CD14-positive monocyte (primary cell): ENCODE results near the gene BCOR. TPM values are rescaled to one million over a fixed set of nuclear protein-coding genes. Genes with fewer than 3 reads are reported as not detected.

Experiments used
- DNase-seq, 3 donors: peaks; one replicate each; pipeline ENCODE4 v3.0.0-alpha.2; 2011 to 2022
- H2AFZ ChIP-seq: 2 replicates; pipeline ENCODE4 v1.6.0; 2012; ENCODE audit warnings: mild to moderate bottlenecking, low read depth, low read length, inconsistent platforms; ENCODE audit not compliant: insufficient read depth, poor library complexity, severe bottlenecking
- H3K27ac ChIP-seq, 2 donors: 1 replicate in 1 of 2; 2 replicates in 1 of 2; pipeline ENCODE4 v1.5.1; 2012 to 2013; ENCODE audit warnings: low read length in 2 of 2, control low read depth in 1 of 2, inconsistent platforms in 1 of 2, low read depth in 1 of 2, mild to moderate bottlenecking in 1 of 2
- H3K27me3 ChIP-seq, 2 donors: one replicate each; pipeline versions ENCODE4 v1.6.0 to v1.6.1; 2011 to 2013; ENCODE audit warnings: low read length in 2 of 2; ENCODE audit not compliant: control insufficient read depth in 2 of 2, insufficient read depth in 2 of 2
- H3K36me3 ChIP-seq, 2 donors: replicated peaks in 1 of 2; 1 replicate in 1 of 2; 2 replicates in 1 of 2; pipeline versions ENCODE4 v1.5.1 to v1.6.1; 2012 to 2013; ENCODE audit warnings: low read length in 2 of 2, control low read depth in 1 of 2, inconsistent platforms in 1 of 2, mild to moderate bottlenecking in 1 of 2; ENCODE audit not compliant: insufficient read depth in 2 of 2, control insufficient read depth in 1 of 2
- H3K4me1 ChIP-seq, 2 donors: 1 replicate in 1 of 2; 2 replicates in 1 of 2; pipeline versions ENCODE4 v1.5.1 to v1.6.1; 2012 to 2013; ENCODE audit warnings: low read length in 2 of 2, control low read depth in 1 of 2, inconsistent platforms in 1 of 2, mild to moderate bottlenecking in 1 of 2, moderate library complexity in 1 of 2; ENCODE audit not compliant: insufficient read depth in 2 of 2, control insufficient read depth in 1 of 2
- H3K4me2 ChIP-seq: replicated peaks from 2 replicates; pipeline ENCODE3; 2012; ENCODE audit warnings: low read length, moderate library complexity, mild to moderate bottlenecking; ENCODE audit not compliant: poor library complexity, severe bottlenecking; ENCODE audit errors: extremely low read depth
- H3K4me3 ChIP-seq, 3 experiments: fragments of 200-600 bp in 1 of 3; sonication (generic) in 1 of 3; replicated peaks in 1 of 3; 1 replicate in 2 of 3; 2 replicates in 1 of 3; pipeline ENCODE4 v1.5.1; 2011 to 2013; ENCODE audit warnings: low read length in 3 of 3, mild to moderate bottlenecking in 3 of 3, control low read depth in 2 of 3, low read depth in 2 of 3, inconsistent platforms in 1 of 3, moderate library complexity in 1 of 3
- H3K79me2 ChIP-seq: 2 replicates; pipeline ENCODE4 v1.6.0; 2012; ENCODE audit warnings: mild to moderate bottlenecking, control low read depth, inconsistent platforms, low read length, moderate library complexity; ENCODE audit not compliant: insufficient read depth
- H3K9ac ChIP-seq: 2 replicates; pipeline ENCODE4 v1.6.0; 2017; ENCODE audit warnings: low read length, mild to moderate bottlenecking; ENCODE audit not compliant: insufficient read depth, poor library complexity, severe bottlenecking
- H3K9me3 ChIP-seq, 2 donors: replicated peaks in 1 of 2; 1 replicate in 1 of 2; 2 replicates in 1 of 2; pipeline versions ENCODE4 v1.5.1 to v1.6.1; 2012 to 2013; ENCODE audit warnings: low read length in 2 of 2, control low read depth in 1 of 2; ENCODE audit not compliant: control insufficient read depth in 1 of 2, insufficient read depth in 1 of 2
- H4K20me1 ChIP-seq: 2 replicates; pipeline ENCODE4 v1.6.0; 2012; ENCODE audit warnings: mild to moderate bottlenecking, low read length, control low read depth, moderate library complexity; ENCODE audit not compliant: insufficient read depth
- H3K27ac Mint-ChIP-seq, 7 donors: one replicate each; pipeline ENCODE4 v1.8.0; 2020; ENCODE audit warnings: mild to moderate bottlenecking in 7 of 7, mixed read lengths in 7 of 7, moderate library complexity in 6 of 7, inconsistent platforms in 2 of 7
- H3K27me3 Mint-ChIP-seq, 3 donors: one replicate each; pipeline ENCODE4 v1.8.0; 2021 to 2022; ENCODE audit warnings: low read depth in 3 of 3, mild to moderate bottlenecking in 3 of 3, mixed read lengths in 3 of 3, moderate library complexity in 3 of 3, inconsistent platforms in 1 of 3
- H3K36me3 Mint-ChIP-seq, 2 donors: one replicate each; pipeline ENCODE4 v1.8.0; 2020; ENCODE audit warnings: mixed read lengths in 2 of 2, inconsistent platforms in 1 of 2, mild to moderate bottlenecking in 1 of 2
- H3K4me1 Mint-ChIP-seq: one replicate; pipeline ENCODE4 v1.8.0; 2020; ENCODE audit warnings: mild to moderate bottlenecking, mixed read lengths
- H3K4me3 Mint-ChIP-seq, 2 donors: one replicate each; pipeline ENCODE4 v1.8.0; 2020; ENCODE audit warnings: mild to moderate bottlenecking in 2 of 2, mixed read lengths in 2 of 2, moderate library complexity in 1 of 2
- H3K9me3 Mint-ChIP-seq, 7 donors: one replicate each; pipeline ENCODE4 v1.8.0; 2020 to 2022; ENCODE audit warnings: mixed read lengths in 7 of 7, mild to moderate bottlenecking in 6 of 7, moderate library complexity in 6 of 7, inconsistent platforms in 2 of 7
- CTCF ChIP-seq: fragments of 200-600 bp; IDR thresholded peaks from one replicate; pipeline ENCODE4 v1.8.0; 2022; ENCODE audit warnings: antibody characterized with exemption, mild to moderate bottlenecking
- WGBS: methylation state at CpG from one replicate; pipeline ENCODE4 v1.1.5; 2013; ENCODE audit warnings: missing lambda C conversion rate; ENCODE audit not compliant: insufficient coverage; 5-methylcytosine and 5-hydroxymethylcytosine counted together
- intact Hi-C, 2 donors: fragments of 100-400 bp; cut with micrococcal nuclease; formaldehyde crosslinking; loops; one replicate each; pipeline versions ENCODE4 v1.15.0 to v1.15.1; 2023
- polyA plus RNA-seq, 3 donors: library from polyadenylated mRNA; depleted of rRNA in 1 of 3; unstranded in 2 of 3; stranded (reverse) in 1 of 3; fragments of 300-500 nt in 2 of 3; fragments of >200 nt in 1 of 3; fragmentation: Illumina TruSeq in 2 of 3; gene quantifications; 1 replicate in 2 of 3; 2 replicates in 1 of 3; pipeline ENCODE4 v1.2.3, GENCODE V29; 2012 to 2021

The BCOR gene
- polyA plus RNA-seq, 3 donors: 1.1 to 8.2 (median 2.6) TPM

GRCh38 chrX:40061871-40062524 is 35.8 kb downstream of the BCOR start:
- DNase-seq: no peak
- Histone ChIP-seq H3K4me2 (no peak overlapping the region), H3K9ac (no peak overlapping the region), H4K20me1 (peaks cover 82% of the 10 kb centered on the region), H3K36me3 (peaks cover 66 to 100% of the 10 kb centered on the region in 2 donors), H3K27me3 (no peaks in the 10 kb centered on the region), H3K4me3 (no peak overlapping the region), H3K27ac (no peak overlapping the region), H3K9me3 (no peaks in the 10 kb centered on the region), H2AFZ (no peak overlapping the region), H3K79me2 (peaks cover 13% of the 10 kb centered on the region), H3K4me1 (no peaks in the 10 kb centered on the region)
- Mint-ChIP-seq H3K4me3 (no peak overlapping the region), H3K27ac (peak overlapping the region in 2 of 7 donors; percentile 6 to 49), H3K27me3 (peaks cover 0 to 8% (median 0%) of the 10 kb centered on the region in 3 donors), H3K4me1 (peaks cover 8% of the 10 kb centered on the region), H3K36me3 (peaks cover 43 to 75% of the 10 kb centered on the region in 2 donors), H3K9me3 (peaks cover 0 to 8% (median 0%) of the 10 kb centered on the region in 7 donors)
- no peak for TF ChIP-seq CTCF
- no CpG with 5 or more reads among the region's 30 CpGs for WGBS
- intact Hi-C loops: no loop called here

GRCh38 chrX:40061005-40061404 is 36.8 kb downstream of the BCOR start:
- H3K27ac Mint-ChIP-seq: peak overlapping the region in 1 of 7 donors; percentile 9
- Histone ChIP-seq H3K4me1 (no peaks in the 10 kb centered on the region), H3K9ac (no peak overlapping the region), H3K79me2 (peaks cover 6% of the 10 kb centered on the region), H3K36me3 (peaks cover 74 to 100% of the 10 kb centered on the region in 2 donors), H3K4me2 (no peak overlapping the region), H3K27ac (no peak overlapping the region), H3K4me3 (no peak overlapping the region), H2AFZ (no peak overlapping the region), H4K20me1 (peaks cover 72% of the 10 kb centered on the region), H3K9me3 (no peaks in the 10 kb centered on the region), H3K27me3 (no peaks in the 10 kb centered on the region)
- WGBS: 92% methylated on average over 5 of the region's 10 CpGs
- H3K9me3 Mint-ChIP-seq: peaks cover 0 to 8% (median 0%) of the 10 kb centered on the region in 7 donors
- peaks cover 51 to 80% of the 10 kb centered on the region in 2 donors for H3K36me3 Mint-ChIP-seq
- H3K27me3 Mint-ChIP-seq: peaks cover 0 to 8% (median 0%) of the 10 kb centered on the region in 3 donors
- intact Hi-C loops: no loop called here
- no peak for TF ChIP-seq CTCF
- H3K4me3 Mint-ChIP-seq: no peak overlapping the region
- peaks cover 8% of the 10 kb centered on the region for H3K4me1 Mint-ChIP-seq
- DNase-seq: no peak
